Ishikawa (cell line): ENCODE measurements around the gene GDAP2.

ENCODE experiments used
- CEBPB ChIP-seq: IDR thresholded peaks from 2 replicates; pipeline ENCODE4 v1.6.1; 2012
- CREB1 ChIP-seq: IDR thresholded peaks from 2 replicates; pipeline ENCODE4 v1.6.1; 2012; ENCODE audit warnings: low read depth
- EP300 ChIP-seq: IDR thresholded peaks from 2 replicates; pipeline ENCODE4 v1.6.1; 2012; ENCODE audit warnings: borderline replicate concordance
- MAX ChIP-seq: IDR thresholded peaks from 2 replicates; pipeline ENCODE4 v1.6.1; 2012
- REST ChIP-seq: IDR thresholded peaks from 2 replicates; pipeline ENCODE4 v1.6.1; 2012; ENCODE audit warnings: low read depth, mild to moderate bottlenecking

GRCh38 chr1:117930173-117930447, 689 bp upstream of the GDAP2 start:
- TF ChIP-seq REST (no peak), CREB1 (no peak), EP300 (no peak), CEBPB (no peak), MAX (no peak)
